ENCODE data around the gene EXOC6.

DNA sequence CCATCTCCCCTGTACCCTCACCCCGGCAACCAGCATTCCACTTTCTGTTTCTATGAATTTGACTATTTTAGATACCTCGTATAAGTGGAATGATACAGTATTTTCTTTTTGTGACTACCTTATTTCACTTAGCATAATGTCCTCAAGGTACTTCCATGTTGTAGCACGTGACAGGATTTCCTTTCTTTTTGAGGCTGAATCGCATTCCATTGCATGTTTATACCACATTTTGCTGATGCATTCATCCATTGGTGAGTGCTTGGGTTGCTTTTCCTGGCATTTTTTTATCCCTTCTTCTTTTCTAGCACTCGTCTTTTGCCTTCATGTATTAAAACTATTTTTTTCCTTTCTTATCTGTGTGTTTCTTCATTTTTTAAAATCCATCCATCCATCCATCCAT lies 22.3 kb upstream of the EXOC6 start:
- TF ChIP-seq GATA2 (IDR thresholded peaks at IDR 0.05; ENCODE audit: low read depth, low read length) (no peak), GATA3 (IDR thresholded peaks at IDR 0.05; ENCODE audit: low read depth, low read length) (no peak)
